H9 (cell line): Measurements from ENCODE around the gene WFS1. TPM values are rescaled to one million over a fixed set of nuclear protein-coding genes. Genes with fewer than 3 reads are reported as not detected.

Experiments used
- DNase-seq: peaks from one replicate; pipeline ENCODE4 v3.0.0-alpha.2; 2017
- H2AFZ ChIP-seq: one replicate; pipeline ENCODE4 v1.6.1; 2013; ENCODE audit warnings: mild to moderate bottlenecking, low read length, control low read depth, moderate library complexity
- H2AK5ac ChIP-seq: 2 replicates; pipeline ENCODE4 v1.6.1; 2013; ENCODE audit warnings: low read length, control low read depth, mixed read lengths; ENCODE audit not compliant: insufficient read length
- H2BK120ac ChIP-seq: one replicate; pipeline ENCODE4 v1.6.1; 2013; ENCODE audit warnings: low read depth, mild to moderate bottlenecking, low read length, control low read depth, inconsistent platforms; ENCODE audit not compliant: poor library complexity, severe bottlenecking
- H2BK12ac ChIP-seq: 2 replicates; pipeline ENCODE4 v1.6.1; 2013; ENCODE audit warnings: low read length, control low read depth, mixed read lengths, low read depth; ENCODE audit not compliant: insufficient read length
- H2BK15ac ChIP-seq: 2 replicates; pipeline ENCODE4 v1.6.1; 2013; ENCODE audit warnings: low read depth, low read length, control low read depth
- H2BK20ac ChIP-seq: one replicate; pipeline ENCODE4 v1.6.1; 2013; ENCODE audit warnings: low read depth, mild to moderate bottlenecking, low read length, control low read depth, inconsistent platforms; ENCODE audit not compliant: poor library complexity, severe bottlenecking
- H2BK5ac ChIP-seq: 2 replicates; pipeline ENCODE4 v1.6.1; 2013; ENCODE audit warnings: low read length, control low read depth, mixed read lengths; ENCODE audit not compliant: insufficient read length
- H3K14ac ChIP-seq: 2 replicates; pipeline ENCODE4 v1.6.1; 2013; ENCODE audit warnings: low read length, control low read depth; ENCODE audit not compliant: insufficient read depth
- H3K18ac ChIP-seq: 2 replicates; pipeline ENCODE4 v1.6.1; 2013; ENCODE audit warnings: low read depth, mild to moderate bottlenecking, mixed read lengths, low read length, control low read depth; ENCODE audit not compliant: insufficient read length
- H3K23ac ChIP-seq: 2 replicates; pipeline ENCODE4 v1.6.1; 2013; ENCODE audit warnings: low read length, control low read depth, mixed read lengths, low read depth; ENCODE audit not compliant: insufficient read length
- H3K23me2 ChIP-seq: 2 replicates; pipeline ENCODE4 v1.6.1; 2013; ENCODE audit warnings: low read depth, mild to moderate bottlenecking, mixed read lengths, low read length, control low read depth; ENCODE audit not compliant: insufficient read length, poor library complexity, severe bottlenecking
- H3K27ac ChIP-seq: 2 replicates; pipeline ENCODE4 v1.5.1; 2013; ENCODE audit warnings: low read length, control low read depth, mixed read lengths, low read depth; ENCODE audit not compliant: insufficient read length
- H3K27me3 ChIP-seq: 2 replicates; pipeline ENCODE4 v1.6.1; 2013; ENCODE audit warnings: low read length, control low read depth, inconsistent platforms; ENCODE audit not compliant: insufficient read depth
- H3K4ac ChIP-seq: 2 replicates; pipeline ENCODE4 v1.6.1; 2013; ENCODE audit warnings: low read depth, mild to moderate bottlenecking, control low read depth, inconsistent platforms, low read length, moderate library complexity
- H3K4me1 ChIP-seq: 2 replicates; pipeline ENCODE4 v1.6.1; 2013; ENCODE audit warnings: low read length, control low read depth, inconsistent platforms; ENCODE audit not compliant: insufficient read depth
- H3K4me2 ChIP-seq: 2 replicates; pipeline ENCODE4 v1.6.1; 2013; ENCODE audit warnings: low read length, control low read depth, mixed read lengths; ENCODE audit not compliant: insufficient read length, insufficient read depth
- H3K56ac ChIP-seq: 2 replicates; pipeline ENCODE4 v1.6.1; 2013; ENCODE audit warnings: low read depth, mild to moderate bottlenecking, mixed read lengths, low read length, control low read depth; ENCODE audit not compliant: insufficient read length
- H3K79me1 ChIP-seq: 2 replicates; pipeline ENCODE4 v1.6.1; 2013; ENCODE audit warnings: low read depth, mild to moderate bottlenecking, moderate library complexity, low read length, control low read depth, inconsistent platforms; ENCODE audit not compliant: insufficient read depth, poor library complexity, severe bottlenecking
- H3K79me2 ChIP-seq: 2 replicates; pipeline ENCODE4 v1.6.1; 2013; ENCODE audit warnings: low read length, control low read depth, inconsistent platforms; ENCODE audit not compliant: insufficient read depth
- H3K9ac ChIP-seq: 2 replicates; pipeline ENCODE4 v1.6.1; 2013; ENCODE audit warnings: low read length, control low read depth, mixed read lengths; ENCODE audit not compliant: insufficient read length; ENCODE audit errors: extremely low read depth
- H3K9me3 ChIP-seq: one replicate; pipeline ENCODE4 v1.6.1; 2013; ENCODE audit warnings: low read depth, low read length, inconsistent platforms; ENCODE audit not compliant: control insufficient read depth
- H3T11ph ChIP-seq: one replicate; pipeline ENCODE4 v1.6.1; 2013; ENCODE audit warnings: mild to moderate bottlenecking, low read length, control low read depth, inconsistent platforms
- H4K20me1 ChIP-seq: one replicate; pipeline ENCODE4 v1.6.1; 2013; ENCODE audit not compliant: control insufficient read depth, insufficient read length, insufficient read depth
- H4K5ac ChIP-seq: 2 replicates; pipeline ENCODE4 v1.6.1; 2013; ENCODE audit warnings: low read depth, mild to moderate bottlenecking, mixed read lengths, low read length, control low read depth; ENCODE audit not compliant: insufficient read length
- H4K8ac ChIP-seq: replicated peaks from 2 replicates; pipeline ENCODE4 v1.6.1; 2013; ENCODE audit warnings: low read length, control low read depth, mixed read lengths, low read depth; ENCODE audit not compliant: insufficient read length
- H4K91ac ChIP-seq: 2 replicates; pipeline ENCODE4 v1.6.1; 2013; ENCODE audit warnings: low read depth, mild to moderate bottlenecking, moderate library complexity, mixed read lengths, low read length, control low read depth; ENCODE audit not compliant: insufficient read length
- H3K27ac Mint-ChIP-seq, 3 experiments: 2 replicates in 2 of 3; 3 replicates in 1 of 3; pipeline ENCODE4 v1.8.0; 2020 to 2021; ENCODE audit warnings: mixed read lengths in 3 of 3, mild to moderate bottlenecking in 1 of 3, moderate library complexity in 1 of 3
- H3K27me3 Mint-ChIP-seq: 2 replicates; pipeline ENCODE4 v1.8.0; 2021; ENCODE audit warnings: low read depth, mild to moderate bottlenecking, moderate library complexity, mixed read lengths
- H3K36me3 Mint-ChIP-seq, 3 experiments: 2 replicates in 2 of 3; 3 replicates in 1 of 3; pipeline ENCODE4 v1.8.0; 2020 to 2021; ENCODE audit warnings: low read depth in 3 of 3, mixed read lengths in 3 of 3; ENCODE audit not compliant: insufficient read depth in 1 of 3
- H3K4me1 Mint-ChIP-seq, 2 experiments: 2 replicates each; pipeline ENCODE4 v1.8.0; 2020; ENCODE audit warnings: mixed read lengths in 2 of 2
- H3K4me3 Mint-ChIP-seq, 2 experiments: 2 replicates in 1 of 2; 3 replicates in 1 of 2; pipeline ENCODE4 v1.8.0; 2020 to 2021; ENCODE audit warnings: mild to moderate bottlenecking in 2 of 2, mixed read lengths in 2 of 2, moderate library complexity in 1 of 2
- H3K9me3 Mint-ChIP-seq, 2 experiments: 2 replicates in 1 of 2; 3 replicates in 1 of 2; pipeline ENCODE4 v1.8.0; 2020; ENCODE audit warnings: mild to moderate bottlenecking in 2 of 2, mixed read lengths in 2 of 2, moderate library complexity in 1 of 2
- WGBS: extraction: QIAGEN DNeasy Blood & Tissue Kit; methylation state at CpG from one replicate; pipeline ENCODE4 v1.1.7; 2013; ENCODE audit warnings: missing lambda C conversion rate, low lambda C conversion rate, mixed read lengths; ENCODE audit not compliant: insufficient read length; ENCODE audit errors: extremely low coverage; 5-methylcytosine and 5-hydroxymethylcytosine counted together
- total RNA-seq: library from RNA; stranded (reverse); gene quantifications from 2 replicates; pipeline ENCODE4 v1.2.1, GENCODE V29; 2021
- TF ChIP-seq, protein P1 (sequence below): fragments of 200-600 bp; sonication (generic); conservative IDR thresholded peaks from 3 replicates; pipeline ENCODE4 v1.8.0; 2021; ENCODE audit warnings: antibody characterized with exemption, mild to moderate bottlenecking

The WFS1 gene
- total RNA-seq, 1 experiment from 2014 or later: 18.9 TPM

DNA sequence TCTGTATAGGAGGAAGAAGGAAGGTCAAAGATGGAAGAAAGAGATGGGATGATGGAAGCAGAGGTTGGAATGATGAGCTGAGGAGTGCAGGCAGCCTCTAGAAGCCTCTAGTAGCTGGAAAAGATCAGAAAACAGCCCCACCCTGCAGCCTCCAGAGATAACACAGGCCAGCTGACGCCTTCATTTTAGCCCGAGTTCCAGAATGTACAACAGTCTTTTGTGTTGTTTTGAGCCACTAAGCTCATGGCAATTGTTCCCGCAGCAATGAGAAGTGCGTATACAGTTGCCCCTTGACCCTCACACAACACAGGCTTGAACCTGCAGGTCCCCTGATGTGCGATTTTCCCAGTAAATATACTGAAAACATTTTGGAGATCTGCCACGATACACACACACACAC lies 72.0 kb downstream of the WFS1 start:
- Mint-ChIP-seq H3K27me3 (peaks cover 15% of the 10 kb centered on the region), H3K4me3 (no peak overlapping the region), H3K27ac (no peak overlapping the region), H3K36me3 (no peaks in the 10 kb centered on the region), H3K9me3 (no peaks in the 10 kb centered on the region; a peak in 1 of 5 replicates), H3K4me1 (peaks cover 14 to 37% of the 10 kb centered on the region in 2 experiments)
- H3K4me1 ChIP-seq: no peaks in the 10 kb centered on the region; the same call in 1 of the 2 replicates
- H2AK5ac ChIP-seq: no peak overlapping the region
- DNase-seq: no peak
- H3T11ph ChIP-seq: no peak overlapping the region
- TF ChIP-seq, protein P1, sequence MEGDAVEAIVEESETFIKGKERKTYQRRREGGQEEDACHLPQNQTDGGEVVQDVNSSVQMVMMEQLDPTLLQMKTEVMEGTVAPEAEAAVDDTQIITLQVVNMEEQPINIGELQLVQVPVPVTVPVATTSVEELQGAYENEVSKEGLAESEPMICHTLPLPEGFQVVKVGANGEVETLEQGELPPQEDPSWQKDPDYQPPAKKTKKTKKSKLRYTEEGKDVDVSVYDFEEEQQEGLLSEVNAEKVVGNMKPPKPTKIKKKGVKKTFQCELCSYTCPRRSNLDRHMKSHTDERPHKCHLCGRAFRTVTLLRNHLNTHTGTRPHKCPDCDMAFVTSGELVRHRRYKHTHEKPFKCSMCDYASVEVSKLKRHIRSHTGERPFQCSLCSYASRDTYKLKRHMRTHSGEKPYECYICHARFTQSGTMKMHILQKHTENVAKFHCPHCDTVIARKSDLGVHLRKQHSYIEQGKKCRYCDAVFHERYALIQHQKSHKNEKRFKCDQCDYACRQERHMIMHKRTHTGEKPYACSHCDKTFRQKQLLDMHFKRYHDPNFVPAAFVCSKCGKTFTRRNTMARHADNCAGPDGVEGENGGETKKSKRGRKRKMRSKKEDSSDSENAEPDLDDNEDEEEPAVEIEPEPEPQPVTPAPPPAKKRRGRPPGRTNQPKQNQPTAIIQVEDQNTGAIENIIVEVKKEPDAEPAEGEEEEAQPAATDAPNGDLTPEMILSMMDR: no peak
- H3K14ac ChIP-seq: no peak overlapping the region
- H2BK120ac ChIP-seq: no peak overlapping the region
- no peak overlapping the region for H4K8ac ChIP-seq
- no peak overlapping the region for H3K9ac ChIP-seq
- no peaks in the 10 kb centered on the region for H4K20me1 ChIP-seq
- H3K23ac ChIP-seq: no peak overlapping the region
- no peak overlapping the region for H2BK5ac ChIP-seq
- H3K27ac ChIP-seq: no peak overlapping the region
- H3K27me3 ChIP-seq: no peaks in the 10 kb centered on the region
- no peak overlapping the region for H2AFZ ChIP-seq
- no peak overlapping the region for H3K18ac ChIP-seq
- H4K5ac ChIP-seq: no peak overlapping the region
- no peak overlapping the region for H3K4ac ChIP-seq
- no peak overlapping the region for H2BK12ac ChIP-seq
- H3K79me2 ChIP-seq: no peaks in the 10 kb centered on the region
- whole genome bisulfite sequencing: no CpG with 5 or more reads among the region's 6 CpGs
- no peaks in the 10 kb centered on the region for H3K9me3 ChIP-seq
- H3K56ac ChIP-seq: no peak overlapping the region
- H2BK20ac ChIP-seq: no peak overlapping the region
- no peak overlapping the region for H2BK15ac ChIP-seq
- H3K79me1 ChIP-seq: no peaks in the 10 kb centered on the region
- no peak overlapping the region for H3K4me2 ChIP-seq
- peaks cover 3% of the 10 kb centered on the region for H3K23me2 ChIP-seq
- no peak overlapping the region for H4K91ac ChIP-seq
